B cell (primary cell): ENCODE results near the gene SSC5D. TPM values are rescaled to one million over a fixed set of nuclear protein-coding genes. Genes with fewer than 3 reads are reported as not detected.

Experiments
- ATAC-seq: fragments of 200-7000 bp; cut with Tn5 transposase; one replicate; pipeline ENCODE4 v1.10.0; 2021; ENCODE audit warnings: low read depth, mild to moderate bottlenecking, moderate number of reproducible peaks, moderate library complexity
- CTCF ChIA-PET: fragments of 350-600 bp; sonication (Branson Sonifier 250); formaldehyde crosslinking; loops from one replicate; lab custom pipeline; 2021; ENCODE audit warnings: antibody characterized with exemption, inconsistent platforms; lab: Charles Lee
- POLR2A ChIA-PET: fragments of 350-600 bp; sonication (Branson Sonifier 250); formaldehyde crosslinking; loops from one replicate; lab custom pipeline; 2021; ENCODE audit warnings: antibody characterized with exemption; lab: Charles Lee
- DNase-seq: peaks from one replicate; pipeline ENCODE4 v3.0.0; 2013
- H2AFZ ChIP-seq: 2 replicates; pipeline ENCODE4 v1.6.1; 2012; ENCODE audit warnings: mild to moderate bottlenecking, low read depth, low read length; ENCODE audit not compliant: insufficient read depth, poor library complexity, severe bottlenecking
- H3K27ac ChIP-seq, 2 donors: 1 replicate in 1 of 2; 2 replicates in 1 of 2; pipeline ENCODE4 v1.5.1; 2012 to 2013; ENCODE audit warnings: low read length in 2 of 2, mild to moderate bottlenecking in 2 of 2, moderate library complexity in 1 of 2
- H3K27me3 ChIP-seq, 4 experiments: fragments of 200-600 bp in 1 of 4; sonication (generic) in 1 of 4; replicated peaks in 1 of 4; 1 replicate in 2 of 4; 2 replicates in 2 of 4; pipeline versions ENCODE4 v1.6.1 to v1.7.0; 2013 to 2016; ENCODE audit warnings: low read length in 3 of 4, mild to moderate bottlenecking in 2 of 4, mixed read lengths in 1 of 4, moderate library complexity in 1 of 4; ENCODE audit not compliant: insufficient read depth in 4 of 4, control insufficient read depth in 3 of 4; ENCODE audit errors: control extremely low read depth in 1 of 4
- H3K36me3 ChIP-seq, 2 experiments: replicated peaks in 1 of 2; 1 replicate in 1 of 2; 2 replicates in 1 of 2; pipeline versions ENCODE4 v1.6.1 to v1.7.1; 2013; ENCODE audit warnings: low read length in 1 of 2; ENCODE audit not compliant: insufficient read depth in 2 of 2, control insufficient read depth in 1 of 2; ENCODE audit errors: control extremely low read depth in 1 of 2, extremely low read depth in 1 of 2
- H3K4me1 ChIP-seq, 2 donors: fragments of 200-600 bp in 1 of 2; sonication (generic) in 1 of 2; 1 replicate in 1 of 2; 2 replicates in 1 of 2; pipeline versions ENCODE4 v1.5.1 to v1.6.1; 2013 to 2017; ENCODE audit warnings: low read length in 2 of 2; ENCODE audit not compliant: control insufficient read depth in 2 of 2, insufficient read depth in 2 of 2
- H3K4me2 ChIP-seq: replicated peaks from 2 replicates; pipeline ENCODE3; 2012; ENCODE audit warnings: mild to moderate bottlenecking, low read depth, low read length; ENCODE audit not compliant: poor library complexity, severe bottlenecking
- H3K4me3 ChIP-seq, 5 experiments: fragments of 200-600 bp in 1 of 5; sonication (generic) in 1 of 5; 1 replicate in 3 of 5; 2 replicates in 2 of 5; pipeline versions ENCODE4 v1.5.1 to v1.7.0; 2011 to 2016; ENCODE audit warnings: low read length in 4 of 5, mild to moderate bottlenecking in 4 of 5, low read depth in 2 of 5, control low read depth in 1 of 5, moderate library complexity in 1 of 5; ENCODE audit not compliant: insufficient read depth in 1 of 5; ENCODE audit errors: control extremely low read depth in 1 of 5, extremely low read depth in 1 of 5
- H3K79me2 ChIP-seq: fragments of 200-600 bp; sonication (generic); one replicate; pipeline ENCODE4 v1.6.0; 2016; ENCODE audit warnings: low read length; ENCODE audit not compliant: control insufficient read depth, insufficient read depth
- H3K9ac ChIP-seq: fragments of 200-600 bp; sonication (generic); 2 replicates; pipeline ENCODE4 v1.6.1; 2017; ENCODE audit warnings: mild to moderate bottlenecking, low read length, moderate library complexity
- H3K9me3 ChIP-seq, 3 donors: one replicate each; pipeline versions ENCODE4 v1.6.1 to v1.7.1; 2013; ENCODE audit warnings: low read length in 2 of 3; ENCODE audit not compliant: control insufficient read depth in 2 of 3, insufficient read depth in 1 of 3; ENCODE audit errors: control extremely low read depth in 1 of 3
- H4K20me1 ChIP-seq: 2 replicates; pipeline ENCODE4 v1.6.0; 2012; ENCODE audit warnings: mild to moderate bottlenecking, low read length; ENCODE audit not compliant: insufficient read depth, control insufficient read depth, poor library complexity, severe bottlenecking
- H3K27ac Mint-ChIP-seq: one replicate; pipeline ENCODE4 v1.8.0; 2021; ENCODE audit warnings: mixed read lengths
- H3K27me3 Mint-ChIP-seq: one replicate; pipeline ENCODE4 v1.8.0; 2021; ENCODE audit warnings: mixed read lengths
- H3K4me1 Mint-ChIP-seq: one replicate; pipeline ENCODE4 v1.8.0; 2021; ENCODE audit warnings: mixed read lengths
- H3K4me3 Mint-ChIP-seq: one replicate; pipeline ENCODE4 v1.8.0; 2021; ENCODE audit warnings: mixed read lengths
- H3K9me3 Mint-ChIP-seq: one replicate; pipeline ENCODE4 v1.8.0; 2022; ENCODE audit warnings: mixed read lengths; ENCODE audit not compliant: insufficient read depth
- CTCF ChIP-seq: fragments of 200-600 bp; IDR thresholded peaks from one replicate; pipeline ENCODE4 v1.8.0; 2022; ENCODE audit warnings: antibody characterized with exemption, mild to moderate bottlenecking
- EZH2 ChIP-seq: IDR thresholded peaks from 2 replicates; pipeline ENCODE4 v1.6.1; 2012; ENCODE audit warnings: borderline replicate concordance, low read depth, mild to moderate bottlenecking, moderate library complexity, low read length; ENCODE audit not compliant: insufficient read depth, poor library complexity, severe bottlenecking
- WGBS: methylation state at CpG from one replicate; pipeline ENCODE4 v1.1.5; 2013; ENCODE audit warnings: missing lambda C conversion rate; ENCODE audit not compliant: insufficient coverage; 5-methylcytosine and 5-hydroxymethylcytosine counted together
- intact Hi-C: fragments of 100-400 bp; cut with micrococcal nuclease; formaldehyde crosslinking; loops from one replicate; pipeline ENCODE4 v1.10.0; 2022
- polyA plus RNA-seq: library from polyadenylated mRNA; depleted of rRNA; stranded (reverse); fragments of >200 nt; gene quantifications from 2 replicates; pipeline ENCODE4 v1.2.3, GENCODE V29; 2012
- total RNA-seq, 2 donors: library from RNA; stranded (reverse); fragments of 120-200 nt in 1 of 2; gene quantifications; 1 replicate in 1 of 2; 2 replicates in 1 of 2; pipeline versions ENCODE4 v1.2.3 to v1.2.4, GENCODE V29; 2013 to 2022

Gene SSC5D
- total and polyA plus RNA-seq, 2 donors (not counting 1 experiment from before 2014, with no cell fraction given), result 0.22 to 0.44 TPM

- no peaks in the 10 kb centered on the region for H3K36me3 ChIP-seq
- Mint-ChIP-seq H3K27ac (no peak overlapping the region), H3K27me3 (peaks cover 44% of the 10 kb centered on the region), H3K4me1 (peaks cover 2% of the 10 kb centered on the region), H3K9me3 (peaks cover 4% of the 10 kb centered on the region), H3K4me3 (no peak overlapping the region)
- no peaks in the 10 kb centered on the region for H3K4me1 ChIP-seq
- POLR2A ChIA-PET, result no interaction called here
- no peak for TF ChIP-seq CTCF
- no peak for TF ChIP-seq EZH2
- no peak overlapping the region for H3K27ac ChIP-seq
- peaks cover 0 to 24% (median 4%) of the 10 kb centered on the region in 4 experiments for H3K27me3 ChIP-seq
- intact Hi-C loops, result no loop called here
- ATAC-seq (no peak), DNase-seq (no peak)
- no peaks in the 10 kb centered on the region for H3K9me3 ChIP-seq
- no peak overlapping the region for H3K9ac ChIP-seq
- H2AFZ ChIP-seq, result peak overlapping the region; percentile 22
- no peak overlapping the region for H3K4me3 ChIP-seq
- CTCF ChIA-PET, result interaction anchor here (0.6 kb wide), 1 partner anchor 9 kb away, joined by 3 read pairs; no protein-coding TSS in a partner anchor
- H3K79me2 ChIP-seq, result no peaks in the 10 kb centered on the region
- no peak overlapping the region for H3K4me2 ChIP-seq
- H4K20me1 ChIP-seq, result no peaks in the 10 kb centered on the region
- WGBS, result 27% methylated on average over 10 of the region's 17 CpGs
Measured at GRCh38 chr19:55546822-55547614, 58.8 kb downstream of the SSC5D start.
